DOHH2 (cell line): ENCODE results near the gene GPATCH4.
A peak's percentile ranks its signal among the peaks of the same experiment; 100 is the strongest.

Source experiments
- H3F3A ChIP-seq: fragments of 200-600 bp; sonication (generic), shearing (Covaris generic); 2 replicates; pipeline ENCODE4 v1.6.0; 2016; ENCODE audit warnings: antibody characterized with exemption, mild to moderate bottlenecking; ENCODE audit not compliant: control insufficient read depth, insufficient read depth
- H3K27ac ChIP-seq: fragments of 200-600 bp; sonication (generic); 2 replicates; pipeline ENCODE4 v1.5.1; 2014; ENCODE audit warnings: low read depth, mild to moderate bottlenecking, low read length, moderate library complexity
- H3K27me3 ChIP-seq: fragments of 200-600 bp; sonication (generic); 2 replicates; pipeline ENCODE4 v1.6.1; 2014; ENCODE audit warnings: mild to moderate bottlenecking, low read length, mixed read lengths; ENCODE audit not compliant: control insufficient read depth
- H3K36me3 ChIP-seq: fragments of 200-600 bp; sonication (generic); 2 replicates; pipeline ENCODE4 v1.6.1; 2014; ENCODE audit warnings: mild to moderate bottlenecking, low read length, moderate library complexity, mixed read lengths; ENCODE audit not compliant: control insufficient read depth
- H3K4me1 ChIP-seq: fragments of 200-600 bp; sonication (generic); 2 replicates; pipeline ENCODE4 v1.6.1; 2014; ENCODE audit warnings: mild to moderate bottlenecking, low read length, mixed read lengths; ENCODE audit not compliant: control insufficient read depth
- H3K4me2 ChIP-seq: fragments of 200-600 bp; sonication (generic); 2 replicates; pipeline ENCODE4 v1.6.0; 2014; ENCODE audit warnings: mild to moderate bottlenecking, low read length, moderate library complexity
- H3K4me3 ChIP-seq: fragments of 200-600 bp; sonication (generic); 2 replicates; pipeline ENCODE4 v1.5.1; 2014; ENCODE audit warnings: mild to moderate bottlenecking, low read length, mixed read lengths
- H3K79me2 ChIP-seq: fragments of 200-600 bp; sonication (generic); 2 replicates; pipeline ENCODE4 v1.6.1; 2014; ENCODE audit warnings: mild to moderate bottlenecking, low read length, mixed read lengths; ENCODE audit not compliant: control insufficient read depth
- H3K9me2 ChIP-seq: fragments of 200-600 bp; sonication (generic); replicated peaks from 2 replicates; pipeline ENCODE4 v1.6.1; 2014; ENCODE audit warnings: mild to moderate bottlenecking, low read length, mixed read lengths; ENCODE audit not compliant: control insufficient read depth
- H3K9me3 ChIP-seq: fragments of 200-600 bp; sonication (generic); 2 replicates; pipeline ENCODE4 v1.6.1; 2014; ENCODE audit warnings: antibody characterized with exemption, low read length, mixed read lengths; ENCODE audit not compliant: control insufficient read depth, insufficient read depth
- H4K20me1 ChIP-seq: fragments of 200-600 bp; sonication (generic); 2 replicates; pipeline ENCODE4 v1.6.0; 2014; ENCODE audit warnings: low read depth, mild to moderate bottlenecking, antibody characterized with exemption, low read length, moderate library complexity; ENCODE audit not compliant: control insufficient read depth, insufficient read depth
- EZH2phosphoT487 ChIP-seq: fragments of 200-600 bp; sonication (generic); IDR thresholded peaks from 2 replicates; pipeline ENCODE4 v1.6.1; 2017; ENCODE audit warnings: borderline replicate concordance, mild to moderate bottlenecking, antibody characterized with exemption, low read length, moderate library complexity, mixed read lengths
- TF ChIP-seq, protein P1 (sequence below): fragments of 200-600 bp; sonication (generic); IDR thresholded peaks from one replicate; pipeline ENCODE4 v1.5.1; 2014; ENCODE audit warnings: antibody characterized with exemption, mild to moderate bottlenecking, low read depth, low read length; ENCODE audit not compliant: poor library complexity, severe bottlenecking

The GPATCH4 gene

DNA sequence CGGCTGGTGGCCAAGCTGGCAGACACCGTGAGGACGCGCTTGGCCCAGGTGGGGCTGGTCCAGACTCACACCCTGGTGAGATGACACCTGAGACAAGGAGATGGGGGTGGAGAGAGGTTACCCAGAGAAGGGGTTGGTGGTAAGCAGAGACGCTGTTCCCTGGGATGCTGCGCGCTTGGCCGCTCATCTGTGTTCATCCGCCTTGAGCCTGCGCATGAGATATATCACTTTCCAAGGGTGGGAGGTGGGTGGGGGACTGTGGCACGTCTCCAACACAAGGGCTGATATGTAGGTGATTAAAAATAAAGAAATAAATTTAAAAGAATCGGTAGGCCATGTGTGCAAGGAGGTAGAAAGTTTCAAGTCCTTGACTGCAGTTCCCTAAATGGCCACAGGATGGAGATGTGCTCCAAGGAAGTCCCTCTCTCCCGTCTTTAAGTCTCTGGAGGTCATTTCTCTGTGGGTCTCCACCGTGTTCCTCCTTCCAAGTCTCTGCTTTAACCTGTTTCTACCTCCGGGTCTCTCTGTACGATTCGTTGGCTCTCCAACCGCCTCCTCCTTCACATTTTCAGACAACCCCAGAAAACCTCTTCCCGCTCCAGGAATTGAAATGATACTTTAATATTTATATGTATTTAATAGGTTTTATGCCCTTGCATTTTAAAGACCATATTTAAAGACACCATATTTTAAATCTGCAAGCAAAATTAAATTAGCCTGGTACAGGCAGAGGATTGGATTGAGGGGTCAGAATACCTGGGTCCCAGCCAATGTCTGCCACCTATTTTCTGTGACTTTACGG is 17.3 kb downstream of the GPATCH4 start:
- no peaks in the 10 kb centered on the region for H3K9me2 ChIP-seq
- H4K20me1 ChIP-seq = no peaks in the 10 kb centered on the region
- H3K4me1 ChIP-seq = peaks cover 30% of the 10 kb centered on the region
- no peaks in the 10 kb centered on the region for H3K27me3 ChIP-seq
- 0 out of 2 replicates have a peak, but pooled peaks cover 2% of the 10 kb centered on the region for H3F3A ChIP-seq
- H3K27ac ChIP-seq = no peak overlapping the region
- H3K9me3 ChIP-seq = no peaks in the 10 kb centered on the region
- no peaks in the 10 kb centered on the region for H3K36me3 ChIP-seq
- TF ChIP-seq EZH2phosphoT487 = no peak
- TF ChIP-seq, protein P1, sequence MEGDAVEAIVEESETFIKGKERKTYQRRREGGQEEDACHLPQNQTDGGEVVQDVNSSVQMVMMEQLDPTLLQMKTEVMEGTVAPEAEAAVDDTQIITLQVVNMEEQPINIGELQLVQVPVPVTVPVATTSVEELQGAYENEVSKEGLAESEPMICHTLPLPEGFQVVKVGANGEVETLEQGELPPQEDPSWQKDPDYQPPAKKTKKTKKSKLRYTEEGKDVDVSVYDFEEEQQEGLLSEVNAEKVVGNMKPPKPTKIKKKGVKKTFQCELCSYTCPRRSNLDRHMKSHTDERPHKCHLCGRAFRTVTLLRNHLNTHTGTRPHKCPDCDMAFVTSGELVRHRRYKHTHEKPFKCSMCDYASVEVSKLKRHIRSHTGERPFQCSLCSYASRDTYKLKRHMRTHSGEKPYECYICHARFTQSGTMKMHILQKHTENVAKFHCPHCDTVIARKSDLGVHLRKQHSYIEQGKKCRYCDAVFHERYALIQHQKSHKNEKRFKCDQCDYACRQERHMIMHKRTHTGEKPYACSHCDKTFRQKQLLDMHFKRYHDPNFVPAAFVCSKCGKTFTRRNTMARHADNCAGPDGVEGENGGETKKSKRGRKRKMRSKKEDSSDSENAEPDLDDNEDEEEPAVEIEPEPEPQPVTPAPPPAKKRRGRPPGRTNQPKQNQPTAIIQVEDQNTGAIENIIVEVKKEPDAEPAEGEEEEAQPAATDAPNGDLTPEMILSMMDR = peak; percentile 64
- no peak overlapping the region for H3K4me3 ChIP-seq
- no peaks in the 10 kb centered on the region for H3K79me2 ChIP-seq
- 0 out of 2 replicates have a peak overlapping the region, but pooled peaks have one; percentile 26 for H3K4me2 ChIP-seq

GRCh38 chr1:156582388-156583017 is 18.8 kb downstream of the GPATCH4 start:
- no peaks in the 10 kb centered on the region for H4K20me1 ChIP-seq
- no peaks in the 10 kb centered on the region for H3K36me3 ChIP-seq
- H3K27me3 ChIP-seq = no peaks in the 10 kb centered on the region
- no peak overlapping the region for H3K27ac ChIP-seq
- no peaks in the 10 kb centered on the region for H3K9me2 ChIP-seq
- peak overlapping the region; percentile 39 for H3K4me2 ChIP-seq
- peaks cover 30% of the 10 kb centered on the region for H3K4me1 ChIP-seq
- H3K9me3 ChIP-seq = no peaks in the 10 kb centered on the region
- TF ChIP-seq, protein P1 = no peak
- TF ChIP-seq EZH2phosphoT487 = no peak
- no peaks in the 10 kb centered on the region for H3K79me2 ChIP-seq
- peak overlapping the region; percentile 15; the same call in 1 of the 2 replicates for H3K4me3 ChIP-seq
- H3F3A ChIP-seq = no peaks in the 10 kb centered on the region

GRCh38 chr1:156581661-156582387 is 19.5 kb downstream of the GPATCH4 start:
- Histone ChIP-seq H3K79me2 (no peaks in the 10 kb centered on the region), H3K27me3 (no peaks in the 10 kb centered on the region), H3K4me1 (peaks cover 30% of the 10 kb centered on the region), H3K36me3 (no peaks in the 10 kb centered on the region), H3K4me2 (peak overlapping the region; percentile 39), H3F3A (no peaks in the 10 kb centered on the region), H3K4me3 (peak overlapping the region; percentile 15; the same call in 1 of the 2 replicates), H3K27ac (no peak overlapping the region), H3K9me2 (no peaks in the 10 kb centered on the region), H3K9me3 (no peaks in the 10 kb centered on the region), H4K20me1 (no peaks in the 10 kb centered on the region)
- TF ChIP-seq, protein P1 = no peak
- TF ChIP-seq EZH2phosphoT487 = no peak
